HG03520 (cell line): Measurements from ENCODE around the gene TPST2.

ENCODE experiments used
- ATAC-seq: cut with Tn5 transposase; IDR thresholded peaks from one replicate; pipeline ENCODE4 v1.9.1; 2021; ENCODE audit warnings: mild to moderate bottlenecking, moderate library complexity; ENCODE audit not compliant: unreplicated experiment

TPST2 gene

GRCh38 chr22:26479043-26479791 lies 110.7 kb downstream of the TPST2 start:
- no peak for ATAC-seq

DNA sequence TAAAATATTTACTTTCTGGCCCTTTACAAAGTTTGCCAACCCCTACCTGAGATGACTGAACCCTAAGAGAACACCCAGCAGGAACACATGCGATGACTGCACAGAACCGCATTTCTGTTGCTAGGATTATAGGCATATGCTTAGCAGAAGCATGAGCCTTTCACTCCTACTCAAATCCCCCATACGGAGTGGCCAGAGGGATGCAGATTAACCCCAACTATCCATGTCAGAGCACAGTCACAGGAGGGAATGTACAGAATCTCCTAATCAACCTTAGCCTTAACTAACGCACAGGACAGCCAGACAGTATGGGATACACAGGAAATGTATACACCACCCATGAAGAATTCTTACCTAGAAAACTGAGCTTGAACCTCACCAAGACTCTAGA lies 112.6 kb downstream of the TPST2 start:
- no peak for ATAC-seq

DNA sequence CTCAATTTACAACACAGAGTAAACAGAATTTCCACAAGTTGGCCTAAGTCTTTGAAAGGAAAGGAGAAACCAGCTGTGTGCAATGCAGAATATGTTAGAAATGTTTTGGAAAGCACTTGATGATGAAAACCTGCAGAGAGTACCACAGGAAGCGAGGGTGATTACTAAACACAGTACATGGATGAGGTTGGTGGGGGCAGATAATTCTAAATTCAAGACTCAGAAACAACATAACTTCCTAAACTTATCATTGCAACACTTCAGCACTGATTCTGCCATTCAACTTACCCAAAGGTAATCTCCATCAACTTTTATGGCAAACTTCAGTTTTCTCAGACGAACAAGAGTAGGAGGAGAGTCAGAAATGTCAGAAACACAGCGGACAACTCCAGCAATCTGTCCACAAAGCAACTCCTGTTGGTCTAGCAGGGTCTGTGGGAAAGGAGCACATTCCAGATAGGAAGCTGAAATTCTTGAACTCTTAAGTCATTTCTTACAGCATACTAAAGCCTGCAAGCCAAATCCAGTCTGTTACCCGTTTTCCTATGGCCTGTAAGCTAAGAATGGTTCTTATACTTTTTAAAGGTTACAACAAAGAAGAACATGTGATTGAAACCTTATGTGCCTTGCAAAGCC lies 113.1 kb downstream of the TPST2 start:
- ATAC-seq: no peak

DNA sequence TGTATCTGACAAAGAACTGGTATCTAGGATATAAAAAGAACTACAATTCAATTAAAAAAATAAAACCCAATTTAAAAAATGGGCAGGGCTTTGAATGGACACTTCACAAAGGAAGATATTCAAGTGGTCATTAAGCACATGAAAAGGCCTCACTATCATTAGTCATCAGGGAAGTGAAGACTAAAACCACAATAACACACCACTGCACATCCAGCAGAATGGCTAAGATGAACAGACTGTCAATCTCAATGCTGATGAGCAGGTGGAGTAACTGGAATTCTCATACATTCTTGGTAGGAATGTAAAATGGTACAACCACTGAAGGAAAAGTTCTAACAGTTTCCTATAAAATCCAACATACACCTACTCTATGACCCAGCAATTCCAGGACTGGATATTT lies 115.2 kb downstream of the TPST2 start:
- ATAC-seq: no peak
